CD4-positive, alpha-beta T cell treated with Interleukin-15 for 4 hours (primary cell): Measurements from ENCODE around the gene DGKQ.
"Not testable (repeated sequence)": the region's sequence is repeated elsewhere in the genome, so short reads cannot be mapped to it uniquely, and the experiment has no call there.

ENCODE experiments used
- DNase-seq: peaks from one replicate; pipeline ENCODE4 v3.0.0-alpha.2; 2020; ENCODE audit warnings: low spot score

DGKQ gene

DNA sequence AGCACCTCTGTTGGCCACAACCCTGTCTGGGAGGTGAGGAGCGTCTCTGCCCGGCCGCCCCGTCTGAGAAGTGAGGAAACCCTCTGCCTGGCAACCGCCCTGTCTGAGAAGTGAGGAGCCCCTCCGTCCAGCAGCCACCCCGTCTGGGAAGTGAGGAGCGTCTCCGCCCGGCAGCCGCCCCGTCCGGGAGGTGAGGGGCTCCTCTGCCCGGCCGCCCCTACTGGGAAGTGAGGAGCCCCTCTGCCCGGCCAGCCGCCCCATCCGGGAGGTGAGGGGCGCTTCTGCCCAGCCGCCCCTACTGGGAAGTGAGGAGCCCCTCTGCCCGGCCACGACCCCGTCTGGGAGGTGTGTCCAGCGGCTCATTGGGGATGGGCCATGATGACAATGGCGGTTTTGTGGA, 2.6 kb upstream of the DGKQ start:
- DNase-seq = not testable (repeated sequence)

DNA sequence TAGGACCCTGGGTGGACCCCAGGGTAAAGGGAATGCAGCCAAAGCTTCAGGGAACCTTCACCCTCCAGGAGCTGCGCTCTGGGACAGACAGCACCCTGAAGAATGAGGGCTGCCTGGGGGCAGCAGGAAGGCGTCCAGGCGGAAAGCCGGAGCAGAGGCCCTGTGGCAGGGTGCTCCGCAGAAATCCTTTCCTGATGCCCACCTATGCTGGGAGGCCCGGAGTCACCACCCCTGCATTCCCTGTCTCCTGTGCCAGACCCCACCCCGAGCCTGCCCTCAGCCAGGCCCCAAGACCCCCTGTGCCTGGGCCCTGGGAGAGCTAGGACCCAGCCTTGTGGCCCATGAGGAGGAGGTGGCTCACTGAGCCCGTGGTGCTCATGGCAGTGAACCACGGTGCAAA, 1.3 kb upstream of the DGKQ start:
- DNase-seq = no peak

DNA sequence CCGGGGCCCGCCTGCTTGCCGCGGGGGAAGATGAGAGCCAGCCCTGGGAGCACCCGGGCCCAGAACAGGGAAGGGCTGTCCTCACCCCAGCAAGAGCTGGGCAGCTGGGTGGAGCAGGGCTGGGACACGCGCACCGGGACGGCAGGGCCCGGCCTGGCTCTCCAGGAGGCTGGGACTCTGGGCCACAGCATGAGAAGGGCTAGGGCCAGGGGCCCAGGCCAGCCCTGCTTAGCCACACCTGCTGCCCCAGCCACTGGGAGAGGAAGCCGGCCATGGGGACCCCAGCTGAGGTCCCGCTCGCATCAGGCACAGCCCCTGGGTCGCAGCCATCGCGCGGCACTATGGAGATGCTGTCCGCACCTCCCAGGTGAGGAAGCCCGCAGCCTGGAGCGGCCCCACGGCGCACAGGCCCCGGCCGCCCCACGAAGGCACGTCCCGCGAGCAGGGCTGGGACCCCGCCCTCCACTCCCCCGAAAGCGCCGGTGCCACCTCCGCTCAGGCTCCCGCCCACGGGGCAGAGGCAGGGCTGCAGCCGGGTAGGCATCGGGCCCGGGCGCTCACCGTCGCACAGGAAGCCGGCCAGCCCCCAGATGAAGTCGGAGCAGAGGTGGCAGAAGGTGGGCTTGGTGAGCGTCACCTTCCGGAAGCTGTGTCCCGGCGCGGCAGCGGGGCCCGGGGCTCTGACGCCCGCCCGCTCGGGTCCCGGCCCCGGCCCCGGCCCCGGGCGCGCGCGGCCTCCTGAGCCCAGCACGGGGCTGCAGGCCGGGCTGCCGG, 531 bp downstream of the DGKQ start:
- DNase-seq = peak; percentile 47

- no peak for DNase-seq
Observed at GRCh38 chr4:971666-972500, 1.5 kb downstream of the DGKQ start.

DNA sequence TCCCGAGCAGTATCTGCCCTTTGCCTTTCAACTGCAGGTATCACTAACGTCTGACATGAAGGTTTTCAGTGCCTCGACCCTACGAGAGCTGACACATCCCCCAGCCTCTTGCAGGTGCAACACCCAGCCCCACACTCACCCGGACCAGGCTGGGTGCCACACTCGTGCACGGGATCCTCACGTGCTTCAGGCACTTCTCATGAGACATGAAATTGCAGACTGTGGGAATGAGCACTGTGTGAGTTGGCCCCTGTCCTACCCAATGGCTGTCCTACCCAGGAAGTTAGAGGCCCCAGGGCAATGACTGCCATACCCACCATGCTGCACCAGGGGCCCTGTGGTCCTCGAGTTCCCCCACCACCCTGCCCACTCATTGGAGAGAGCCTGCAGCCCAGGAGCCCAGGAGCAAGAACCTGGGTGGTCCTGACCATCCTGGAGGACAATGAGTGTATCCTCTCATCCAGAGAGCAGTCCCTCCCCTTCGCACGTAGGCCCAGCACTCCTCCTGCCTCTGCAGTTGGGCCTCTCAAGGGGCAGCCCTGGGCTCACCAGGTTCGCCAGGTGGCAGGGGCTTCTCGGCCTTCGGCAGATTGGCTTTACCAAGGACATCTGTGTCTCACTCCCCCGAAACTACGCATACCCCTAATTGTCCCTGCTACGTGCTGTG, 2.4 kb downstream of the DGKQ start:
- no peak for DNase-seq

- DNase-seq = peak; percentile 51
Observed at GRCh38 chr4:970046-970745, 3.2 kb downstream of the DGKQ start.

GRCh38 chr4:968621-969394, 4.6 kb downstream of the DGKQ start:
- no peak for DNase-seq

- no peak for DNase-seq
Observed at GRCh38 chr4:968221-968620, 5.1 kb downstream of the DGKQ start.

- no peak for DNase-seq
Observed at GRCh38 chr4:967113-968104, 6.0 kb downstream of the DGKQ start.

- no peak for DNase-seq
Observed at GRCh38 chr4:966266-967112, 6.9 kb downstream of the DGKQ start.

- DNase-seq = no peak
Observed at GRCh38 chr4:965766-966134, 7.6 kb downstream of the DGKQ start.

DNA sequence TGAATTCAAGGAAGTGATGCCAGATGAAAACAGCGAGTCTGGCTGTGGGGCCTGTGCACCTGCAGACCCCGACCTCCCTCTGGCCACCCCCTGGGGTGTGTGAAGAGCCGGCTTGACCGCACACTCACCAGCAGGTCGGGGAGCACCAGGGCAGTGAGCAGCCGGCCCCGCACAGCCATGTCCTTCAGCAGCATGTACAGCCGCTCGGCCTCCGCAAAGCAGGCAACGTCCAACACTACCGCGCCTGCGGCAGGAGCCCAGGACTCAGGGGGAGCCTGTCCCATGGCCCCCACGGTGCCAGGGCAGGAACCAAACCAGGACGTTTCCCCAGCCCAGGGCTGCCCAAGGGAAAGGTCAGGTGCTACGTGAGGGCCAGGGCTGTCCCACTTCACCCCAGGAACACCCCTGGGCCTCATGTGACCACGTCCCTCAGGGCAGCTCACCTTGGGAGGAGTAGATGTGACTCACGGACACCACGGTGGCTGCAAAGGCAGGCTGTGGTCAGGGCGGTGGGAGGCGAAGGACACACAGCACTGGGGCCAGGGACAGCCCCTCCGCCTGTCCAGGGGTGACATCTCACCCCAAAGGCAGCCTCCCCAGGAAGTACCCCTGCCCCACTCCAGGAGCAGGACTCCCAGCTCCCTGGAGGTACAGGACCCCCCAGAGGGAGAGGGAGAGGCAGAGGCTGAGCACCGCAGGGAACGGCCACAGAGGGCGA, 8.2 kb downstream of the DGKQ start:
- no peak for DNase-seq

GRCh38 chr4:964346-965025, 8.9 kb downstream of the DGKQ start:
- no peak for DNase-seq

- DNase-seq = no peak
Observed at GRCh38 chr4:963276-964225, 9.8 kb downstream of the DGKQ start.

DNA sequence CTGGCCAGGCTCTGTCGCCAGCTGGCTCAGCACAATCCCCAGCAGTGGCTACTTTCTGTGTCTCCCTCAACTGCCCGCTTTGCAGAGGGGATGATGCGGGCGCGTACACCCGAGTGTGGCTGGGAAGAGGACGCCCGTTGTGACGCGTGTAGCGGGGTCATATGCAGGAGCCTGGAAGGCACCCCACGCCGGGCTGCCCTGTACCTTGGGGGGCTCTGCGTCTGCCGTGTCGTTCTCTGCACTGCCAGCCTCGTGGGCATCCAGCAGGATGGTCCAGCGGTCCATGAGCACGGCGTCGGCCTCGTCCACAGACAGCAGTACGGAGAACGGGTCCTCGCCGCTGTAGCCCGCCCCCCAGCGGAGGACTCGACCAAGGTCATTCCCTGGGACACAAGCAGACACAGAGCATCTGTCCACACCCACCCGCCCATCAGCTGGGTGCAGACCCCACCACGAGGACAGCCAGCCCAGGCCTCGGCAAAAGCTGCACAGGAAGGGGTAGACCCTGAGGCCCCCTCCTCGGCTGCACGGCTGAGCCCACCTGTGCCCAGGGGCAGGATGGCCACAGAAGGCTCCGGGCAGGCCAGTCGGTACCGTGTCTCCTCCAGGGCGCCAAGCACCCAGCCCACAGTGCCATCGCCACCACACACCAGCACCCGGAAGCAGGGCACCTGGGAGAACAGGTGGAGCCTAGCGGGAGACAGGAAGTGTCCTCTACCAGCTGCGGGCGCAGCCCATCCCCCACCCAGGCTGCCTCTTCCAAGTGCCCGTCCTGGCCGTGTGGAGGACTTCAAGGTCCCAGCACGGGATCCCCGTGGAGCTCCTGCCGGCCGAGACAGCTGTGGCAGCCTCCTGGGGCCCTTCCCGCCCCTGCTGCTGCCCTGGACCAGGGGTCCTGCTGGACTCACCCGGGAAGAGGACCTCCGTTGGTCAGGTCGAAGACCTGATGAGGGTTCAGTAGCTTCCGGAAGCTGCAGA, 10.8 kb downstream of the DGKQ start:
- DNase-seq = no peak
